RWPE2 (cell line): Measurements from ENCODE around the gene CHI3L1.

Source experiments
- ATAC-seq: fragments of 200-7000 bp; cut with Tn5 transposase; 3 replicates; pipeline ENCODE4 v1.9.1; 2021; ENCODE audit warnings: low read depth
- DNase-seq: peaks from one replicate; pipeline ENCODE4 v3.0.0-alpha.2; 2020; ENCODE audit warnings: low spot score
- H3K27ac ChIP-seq: fragments of 450-650 bp; 2 replicates; pipeline ENCODE4 v1.5.1; 2017; ENCODE audit warnings: mild to moderate bottlenecking; ENCODE audit not compliant: poor library complexity, severe bottlenecking
- H3K27me3 ChIP-seq: fragments of 250-450 bp; sonication (Bioruptor Pico); 2 replicates; pipeline ENCODE4 v1.5.1; 2021; ENCODE audit warnings: mild to moderate bottlenecking, moderate library complexity; ENCODE audit not compliant: insufficient read depth, poor library complexity, severe bottlenecking
- H3K36me3 ChIP-seq: fragments of 250-450 bp; sonication (Bioruptor Pico); 2 replicates; pipeline ENCODE4 v1.5.1; 2020; ENCODE audit warnings: low read depth, mild to moderate bottlenecking, moderate library complexity
- H3K4me1 ChIP-seq: fragments of 250-450 bp; sonication (Bioruptor Pico); 2 replicates; pipeline ENCODE4 v1.5.1; 2021; ENCODE audit warnings: mild to moderate bottlenecking, moderate library complexity; ENCODE audit not compliant: insufficient read depth, poor library complexity, severe bottlenecking
- H3K4me3 ChIP-seq: fragments of 250-450 bp; sonication (Bioruptor Pico); 2 replicates; pipeline ENCODE4 v1.5.1; 2021; ENCODE audit warnings: mild to moderate bottlenecking, moderate library complexity; ENCODE audit not compliant: severe bottlenecking
- H3K9me3 ChIP-seq: fragments of 250-450 bp; sonication (Bioruptor Pico); 2 replicates; pipeline ENCODE4 v1.5.1; 2021; ENCODE audit warnings: mild to moderate bottlenecking, moderate library complexity; ENCODE audit not compliant: severe bottlenecking
- CTCF ChIP-seq: fragments of 450-650 bp; IDR thresholded peaks from one replicate; pipeline ENCODE4 v1.5.1; 2017; ENCODE audit warnings: mild to moderate bottlenecking, moderate library complexity; ENCODE audit not compliant: poor library complexity, severe bottlenecking

CHI3L1 gene

GRCh38 chr1:203148127-203148526 is 38.4 kb downstream of the CHI3L1 start:
- H3K27ac ChIP-seq = no peak overlapping the region
- no peak overlapping the region for H3K4me3 ChIP-seq
- peak; percentile 27 for TF ChIP-seq CTCF
- H3K36me3 ChIP-seq = no peaks in the 10 kb centered on the region
- H3K27me3 ChIP-seq = no peaks in the 10 kb centered on the region
- H3K9me3 ChIP-seq = no peaks in the 10 kb centered on the region
- ATAC-seq = no peak
- peaks cover 9% of the 10 kb centered on the region for H3K4me1 ChIP-seq
- no peak for DNase-seq

GRCh38 chr1:203147376-203147775 is 39.1 kb downstream of the CHI3L1 start:
- no peaks in the 10 kb centered on the region for H3K27me3 ChIP-seq
- DNase-seq (no peak), ATAC-seq (no peak)
- no peaks in the 10 kb centered on the region for H3K9me3 ChIP-seq
- no peaks in the 10 kb centered on the region for H3K36me3 ChIP-seq
- peaks cover 3% of the 10 kb centered on the region for H3K4me1 ChIP-seq
- no peak overlapping the region for H3K27ac ChIP-seq
- no peak for TF ChIP-seq CTCF
- no peak overlapping the region for H3K4me3 ChIP-seq

- no peaks in the 10 kb centered on the region for H3K9me3 ChIP-seq
- H3K4me3 ChIP-seq = no peak overlapping the region
- H3K27ac ChIP-seq = no peak overlapping the region
- H3K27me3 ChIP-seq = no peaks in the 10 kb centered on the region
- H3K4me1 ChIP-seq = no peaks in the 10 kb centered on the region
- no peak for TF ChIP-seq CTCF
- DNase-seq = no peak
- ATAC-seq = no peak
- no peaks in the 10 kb centered on the region for H3K36me3 ChIP-seq
Measured at GRCh38 chr1:203146537-203146936, 40.0 kb downstream of the CHI3L1 start.

GRCh38 chr1:203146042-203146369 is 40.5 kb downstream of the CHI3L1 start:
- Histone ChIP-seq H3K4me1 (no peaks in the 10 kb centered on the region), H3K36me3 (no peaks in the 10 kb centered on the region), H3K27ac (no peak overlapping the region), H3K4me3 (no peak overlapping the region), H3K9me3 (no peaks in the 10 kb centered on the region), H3K27me3 (no peaks in the 10 kb centered on the region)
- ATAC-seq (no peak), DNase-seq (no peak)
- TF ChIP-seq CTCF = no peak

GRCh38 chr1:203145321-203146041 is 41.0 kb downstream of the CHI3L1 start:
- no peak for TF ChIP-seq CTCF
- no peak for ATAC-seq
- H3K4me1 ChIP-seq = no peaks in the 10 kb centered on the region
- DNase-seq = no peak
- no peaks in the 10 kb centered on the region for H3K36me3 ChIP-seq
- no peak overlapping the region for H3K4me3 ChIP-seq
- H3K27ac ChIP-seq = no peak overlapping the region
- no peaks in the 10 kb centered on the region for H3K27me3 ChIP-seq
- H3K9me3 ChIP-seq = no peaks in the 10 kb centered on the region
